Measurements from ENCODE around the gene TNRC6C. TPM values are rescaled to one million over a fixed set of nuclear protein-coding genes. Genes with fewer than 3 reads are reported as not detected.

Gene TNRC6C
- total RNA-seq, 4 donors from 2014 or later, result 4.7 to 9.0 (median 7.6) TPM

DNA sequence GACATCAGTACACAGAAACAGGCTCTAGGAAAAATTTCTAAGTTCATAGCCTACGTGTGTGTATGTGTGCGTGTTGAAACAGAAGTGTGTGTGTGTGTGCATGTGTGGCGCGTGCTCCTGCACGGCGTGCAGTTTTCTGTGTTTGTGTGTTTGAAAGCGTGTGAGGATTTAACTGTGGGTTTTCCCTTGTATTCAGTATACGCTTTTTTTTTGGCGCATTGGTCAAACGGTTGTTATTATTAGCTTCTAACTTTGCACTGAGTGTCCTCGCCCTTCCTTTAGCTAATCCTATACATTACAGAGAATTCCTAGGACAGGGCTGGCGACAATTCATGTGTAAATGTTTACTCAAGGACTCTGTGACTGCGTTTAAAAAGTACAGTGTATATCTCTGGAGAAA lies 147.0 kb downstream of the TNRC6C start:
- in situ Hi-C loops (cut with MboI; ENCODE audit: low sequenced_read_pairs in 4 of 4) (no loop called here), intact Hi-C loops (cut with DNase I; ENCODE audit: low total_unique reads) (no loop called here)
- H3K36me3 ChIP-seq, result peaks cover 0 to 43% of the 10 kb centered on the region in 2 donors
- TF ChIP-seq, protein P1, sequence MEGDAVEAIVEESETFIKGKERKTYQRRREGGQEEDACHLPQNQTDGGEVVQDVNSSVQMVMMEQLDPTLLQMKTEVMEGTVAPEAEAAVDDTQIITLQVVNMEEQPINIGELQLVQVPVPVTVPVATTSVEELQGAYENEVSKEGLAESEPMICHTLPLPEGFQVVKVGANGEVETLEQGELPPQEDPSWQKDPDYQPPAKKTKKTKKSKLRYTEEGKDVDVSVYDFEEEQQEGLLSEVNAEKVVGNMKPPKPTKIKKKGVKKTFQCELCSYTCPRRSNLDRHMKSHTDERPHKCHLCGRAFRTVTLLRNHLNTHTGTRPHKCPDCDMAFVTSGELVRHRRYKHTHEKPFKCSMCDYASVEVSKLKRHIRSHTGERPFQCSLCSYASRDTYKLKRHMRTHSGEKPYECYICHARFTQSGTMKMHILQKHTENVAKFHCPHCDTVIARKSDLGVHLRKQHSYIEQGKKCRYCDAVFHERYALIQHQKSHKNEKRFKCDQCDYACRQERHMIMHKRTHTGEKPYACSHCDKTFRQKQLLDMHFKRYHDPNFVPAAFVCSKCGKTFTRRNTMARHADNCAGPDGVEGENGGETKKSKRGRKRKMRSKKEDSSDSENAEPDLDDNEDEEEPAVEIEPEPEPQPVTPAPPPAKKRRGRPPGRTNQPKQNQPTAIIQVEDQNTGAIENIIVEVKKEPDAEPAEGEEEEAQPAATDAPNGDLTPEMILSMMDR (IDR thresholded peaks at IDR 0.05 in 4 of 5, conservative IDR thresholded peaks at IDR 0.05 in 1 of 5), result no peak
- TF ChIP-seq POLR2A (IDR thresholded peaks at IDR 0.05), result no peak
- H3K4me3 ChIP-seq, result no peak overlapping the region
- H3K27me3 ChIP-seq, result no peaks in the 10 kb centered on the region
- no peak overlapping the region for H3K27ac ChIP-seq
- peaks cover 10 to 13% of the 10 kb centered on the region in 2 donors for H3K4me1 ChIP-seq
- H3K9me3 ChIP-seq, result no peaks in the 10 kb centered on the region
- no peak for ATAC-seq
- DNase-seq, result no peak

GRCh38 chr17:78106211-78106610 lies 147.7 kb downstream of the TNRC6C start:
- no peak for ATAC-seq
- DNase-seq, result no peak
- Histone ChIP-seq H3K4me1 (peaks cover 16 to 20% of the 10 kb centered on the region in 2 donors), H3K27me3 (no peaks in the 10 kb centered on the region), H3K27ac (no peak overlapping the region), H3K9me3 (no peaks in the 10 kb centered on the region), H3K4me3 (no peak overlapping the region), H3K36me3 (peaks cover 0 to 43% of the 10 kb centered on the region in 2 donors)
- TF ChIP-seq POLR2A (IDR thresholded peaks at IDR 0.05), result no peak
- TF ChIP-seq, protein P1 (IDR thresholded peaks at IDR 0.05 in 4 of 5, conservative IDR thresholded peaks at IDR 0.05 in 1 of 5), result no peak
- intact Hi-C loops (cut with DNase I; ENCODE audit: low total_unique reads), result no loop called here
- in situ Hi-C loops (cut with MboI; ENCODE audit: low sequenced_read_pairs in 4 of 4), result no loop called here

GRCh38 chr17:78107457-78107856 lies 149.0 kb downstream of the TNRC6C start:
- in situ Hi-C loops (cut with MboI; ENCODE audit: low sequenced_read_pairs in 4 of 4), result no loop called here
- H3K4me1 ChIP-seq, result peaks cover 18 to 27% of the 10 kb centered on the region in 2 donors
- H3K9me3 ChIP-seq, result no peaks in the 10 kb centered on the region
- peak overlapping the region in 1 of 4 donors; percentile 10 for H3K27ac ChIP-seq
- H3K36me3 ChIP-seq, result peaks cover 0 to 33% of the 10 kb centered on the region in 2 donors
- intact Hi-C loops (cut with DNase I; ENCODE audit: low total_unique reads), result no loop called here
- no peaks in the 10 kb centered on the region for H3K27me3 ChIP-seq
- no peak overlapping the region for H3K4me3 ChIP-seq
- no peak for ATAC-seq
- DNase-seq, result no peak
- TF ChIP-seq, protein P1 (IDR thresholded peaks at IDR 0.05 in 4 of 5, conservative IDR thresholded peaks at IDR 0.05 in 1 of 5), result no peak
- no peak for TF ChIP-seq POLR2A (IDR thresholded peaks at IDR 0.05)

DNA sequence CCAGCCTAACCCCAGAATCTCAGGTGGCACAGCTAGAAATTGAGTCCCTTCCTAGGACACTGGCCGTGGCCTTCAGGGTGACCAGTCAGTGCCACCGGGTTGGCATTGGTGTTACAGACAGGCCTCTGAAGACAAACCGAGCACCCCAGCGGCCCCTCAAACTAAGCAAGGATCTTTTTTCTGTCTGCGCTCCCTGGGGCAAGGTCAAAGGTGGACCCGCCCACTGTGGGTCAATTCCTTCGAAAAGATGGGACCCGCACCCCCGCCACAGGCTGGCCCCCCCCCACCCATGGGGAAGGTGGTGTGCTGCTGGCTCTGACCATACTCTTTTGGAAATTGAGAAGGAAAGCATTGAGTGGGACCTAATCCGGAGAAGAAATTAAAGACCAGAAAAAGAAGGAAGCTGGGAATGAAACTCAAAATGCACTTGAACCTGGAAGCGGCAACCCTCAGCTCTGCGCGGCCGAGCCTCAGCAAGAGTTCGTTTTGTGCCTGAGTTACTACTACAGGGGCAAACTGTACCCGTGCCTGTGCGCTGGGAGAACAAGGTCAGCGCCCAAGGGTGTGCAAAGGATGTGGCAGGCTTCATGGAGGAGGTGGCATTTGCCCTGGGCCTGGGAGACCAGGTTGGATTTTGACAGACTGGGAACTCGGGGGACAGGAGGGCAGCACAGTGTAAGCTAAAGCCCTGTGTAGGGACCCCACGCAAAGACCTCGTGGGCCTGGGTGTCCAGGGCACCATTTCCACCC lies 149.6 kb downstream of the TNRC6C start:
- DNase-seq (no peak), ATAC-seq (no peak)
- Histone ChIP-seq H3K4me3 (no peak overlapping the region), H3K9me3 (no peaks in the 10 kb centered on the region), H3K36me3 (peaks cover 0 to 26% of the 10 kb centered on the region in 2 donors), H3K4me1 (peaks cover 25 to 31% of the 10 kb centered on the region in 2 donors), H3K27ac (peak overlapping the region in 3 of 4 donors; percentile 10 to 85 (median 82)), H3K27me3 (no peaks in the 10 kb centered on the region)
- in situ Hi-C loops (cut with MboI; ENCODE audit: low sequenced_read_pairs in 4 of 4), result no loop called here
- intact Hi-C loops (cut with DNase I; ENCODE audit: low total_unique reads), result no loop called here
- TF ChIP-seq POLR2A (IDR thresholded peaks at IDR 0.05), result no peak
- TF ChIP-seq, protein P1 (IDR thresholded peaks at IDR 0.05 in 4 of 5, conservative IDR thresholded peaks at IDR 0.05 in 1 of 5), result no peak
